Measurements from ENCODE around the gene ETNPPL.

Gene ETNPPL

GRCh38 chr4:108762559-108763225, at the start of gene ETNPPL:
TSS of gene ETNPPL (minus strand) at chr4:108763053. CDS start at chr4:108762898, 155 bp downstream.
- H3K9me3 ChIP-seq (ENCODE audit: low read length) = no peaks in the 10 kb centered on the region
- no peaks in the 10 kb centered on the region for H3K4me1 ChIP-seq (ENCODE audit: insufficient read depth, low read length, severe bottlenecking)
- H3K79me2 ChIP-seq (ENCODE audit: insufficient read depth, low read length) = no peaks in the 10 kb centered on the region
- H3F3A ChIP-seq (ENCODE audit: insufficient read depth, low read length) = no peaks in the 10 kb centered on the region
- H3K9ac ChIP-seq (ENCODE audit: low read length) = no peak within 1 kb of the TSS
- no peak within 1 kb of the TSS for H3K4me3 ChIP-seq (ENCODE audit: low read depth, low read length, poor library complexity, severe bottlenecking)
- H3K27ac ChIP-seq (ENCODE audit: low read depth, low read length, poor library complexity, severe bottlenecking) = no peak within 1 kb of the TSS
- H3K9me2 ChIP-seq (ENCODE audit: low read depth, low read length) = no peaks in the 10 kb centered on the region
- no peaks in the 10 kb centered on the region for H3K36me3 ChIP-seq (ENCODE audit: insufficient read depth, low read length)
- no peak for TF ChIP-seq EZH2 (IDR thresholded peaks at IDR 0.05; ENCODE audit: borderline replicate concordance, low read length)
- TF ChIP-seq CTCF (IDR thresholded peaks at IDR 0.05; ENCODE audit: low read length) = no peak
- no peak within 1 kb of the TSS for H3K4me2 ChIP-seq (ENCODE audit: low read length)
- H3K27me3 ChIP-seq (ENCODE audit: insufficient read depth, low read length) = no peaks in the 10 kb centered on the region
- H4K20me1 ChIP-seq (ENCODE audit: insufficient read depth, low read length) = no peaks in the 10 kb centered on the region
- no peak within 1 kb of the TSS for H2AFZ ChIP-seq (ENCODE audit: low read length)

- H3K36me3 ChIP-seq (ENCODE audit: insufficient read depth, low read length) = no peaks in the 10 kb centered on the region
- H3K4me2 ChIP-seq (ENCODE audit: low read length) = no peak overlapping the region
- H4K20me1 ChIP-seq (ENCODE audit: insufficient read depth, low read length) = no peaks in the 10 kb centered on the region
- no peak overlapping the region for H3K4me3 ChIP-seq (ENCODE audit: low read depth, low read length, poor library complexity, severe bottlenecking)
- H2AFZ ChIP-seq (ENCODE audit: low read length) = no peak overlapping the region
- TF ChIP-seq CTCF (IDR thresholded peaks at IDR 0.05; ENCODE audit: low read length) (no peak), EZH2 (IDR thresholded peaks at IDR 0.05; ENCODE audit: borderline replicate concordance, low read length) (no peak)
- no peaks in the 10 kb centered on the region for H3K79me2 ChIP-seq (ENCODE audit: insufficient read depth, low read length)
- H3K4me1 ChIP-seq (ENCODE audit: insufficient read depth, low read length, severe bottlenecking) = no peaks in the 10 kb centered on the region
- H3K9ac ChIP-seq (ENCODE audit: low read length) = no peak overlapping the region
- H3K9me2 ChIP-seq (ENCODE audit: low read depth, low read length) = no peaks in the 10 kb centered on the region
- no peaks in the 10 kb centered on the region for H3K27me3 ChIP-seq (ENCODE audit: insufficient read depth, low read length)
- H3K27ac ChIP-seq (ENCODE audit: low read depth, low read length, poor library complexity, severe bottlenecking) = no peak overlapping the region
- no peaks in the 10 kb centered on the region for H3K9me3 ChIP-seq (ENCODE audit: low read length)
- H3F3A ChIP-seq (ENCODE audit: insufficient read depth, low read length) = no peaks in the 10 kb centered on the region
Measured at GRCh38 chr4:108811486-108811885, 48.6 kb upstream of the ETNPPL start.

GRCh38 chr4:108810087-108810486, 47.2 kb upstream of the ETNPPL start:
- TF ChIP-seq EZH2 (IDR thresholded peaks at IDR 0.05; ENCODE audit: borderline replicate concordance, low read length) = no peak
- no peak for TF ChIP-seq CTCF (IDR thresholded peaks at IDR 0.05; ENCODE audit: low read length)
- no peak overlapping the region for H3K4me3 ChIP-seq (ENCODE audit: low read depth, low read length, poor library complexity, severe bottlenecking)

More at GRCh38 chr4:108810087-108810486, 47.2 kb upstream of the ETNPPL start:
- H3K79me2 ChIP-seq (ENCODE audit: insufficient read depth, low read length) = no peaks in the 10 kb centered on the region
- no peaks in the 10 kb centered on the region for H3K27me3 ChIP-seq (ENCODE audit: insufficient read depth, low read length)
- H3K9me3 ChIP-seq (ENCODE audit: low read length) = no peaks in the 10 kb centered on the region
- H3F3A ChIP-seq (ENCODE audit: insufficient read depth, low read length) = no peaks in the 10 kb centered on the region
- H3K4me2 ChIP-seq (ENCODE audit: low read length) = no peak overlapping the region
- no peak overlapping the region for H3K9ac ChIP-seq (ENCODE audit: low read length)
- no peaks in the 10 kb centered on the region for H3K4me1 ChIP-seq (ENCODE audit: insufficient read depth, low read length, severe bottlenecking)
- H3K27ac ChIP-seq (ENCODE audit: low read depth, low read length, poor library complexity, severe bottlenecking) = no peak overlapping the region
- H4K20me1 ChIP-seq (ENCODE audit: insufficient read depth, low read length) = no peaks in the 10 kb centered on the region
- no peaks in the 10 kb centered on the region for H3K36me3 ChIP-seq (ENCODE audit: insufficient read depth, low read length)
- no peaks in the 10 kb centered on the region for H3K9me2 ChIP-seq (ENCODE audit: low read depth, low read length)
- H2AFZ ChIP-seq (ENCODE audit: low read length) = no peak overlapping the region

All from OCI-LY1 (cell line).